HTR-8/SVneo (cell line): Measurements from ENCODE around the gene NKX6-2.
"Not testable (repeated sequence)": the region's sequence is repeated elsewhere in the genome, so short reads cannot be mapped to it uniquely, and the experiment has no call there.

Experiments
- DNase-seq: peaks from one replicate; pipeline ENCODE4 v3.0.0; 2011; ENCODE audit warnings: low spot score, mixed read lengths; ENCODE audit not compliant: insufficient read length
- FAIRE-seq: peaks from 2 replicates; lab custom pipeline; 2011; peaks lifted over from hg19 to GRCh38; lab: Jason Lieb, UNC

Gene NKX6-2

GRCh38 chr10:132785723-132786475 is at the start of gene NKX6-2:
TSS of gene NKX6-2 (minus strand) at chr10:132786147. CDS start at chr10:132785948, 199 bp downstream.
- DNase-seq (no peak), FAIRE-seq (no peak)

GRCh38 chr10:132834891-132835847 is 49.2 kb upstream of the NKX6-2 start:
- DNase-seq (no peak), FAIRE-seq (no peak)

- DNase-seq, result no peak
- FAIRE-seq, result no peak
Measured at GRCh38 chr10:132834311-132834761, 48.4 kb upstream of the NKX6-2 start.

- FAIRE-seq (no peak), DNase-seq (no peak)
Measured at GRCh38 chr10:132833421-132834111, 47.6 kb upstream of the NKX6-2 start.

- no peak for FAIRE-seq
- no peak for DNase-seq
Measured at GRCh38 chr10:132832186-132832969, 46.4 kb upstream of the NKX6-2 start.

- DNase-seq (no peak), FAIRE-seq (no peak)
Measured at GRCh38 chr10:132829403-132829802, 43.5 kb upstream of the NKX6-2 start.

GRCh38 chr10:132828681-132829080 is 42.7 kb upstream of the NKX6-2 start:
- no peak for FAIRE-seq
- DNase-seq, result no peak

DNA sequence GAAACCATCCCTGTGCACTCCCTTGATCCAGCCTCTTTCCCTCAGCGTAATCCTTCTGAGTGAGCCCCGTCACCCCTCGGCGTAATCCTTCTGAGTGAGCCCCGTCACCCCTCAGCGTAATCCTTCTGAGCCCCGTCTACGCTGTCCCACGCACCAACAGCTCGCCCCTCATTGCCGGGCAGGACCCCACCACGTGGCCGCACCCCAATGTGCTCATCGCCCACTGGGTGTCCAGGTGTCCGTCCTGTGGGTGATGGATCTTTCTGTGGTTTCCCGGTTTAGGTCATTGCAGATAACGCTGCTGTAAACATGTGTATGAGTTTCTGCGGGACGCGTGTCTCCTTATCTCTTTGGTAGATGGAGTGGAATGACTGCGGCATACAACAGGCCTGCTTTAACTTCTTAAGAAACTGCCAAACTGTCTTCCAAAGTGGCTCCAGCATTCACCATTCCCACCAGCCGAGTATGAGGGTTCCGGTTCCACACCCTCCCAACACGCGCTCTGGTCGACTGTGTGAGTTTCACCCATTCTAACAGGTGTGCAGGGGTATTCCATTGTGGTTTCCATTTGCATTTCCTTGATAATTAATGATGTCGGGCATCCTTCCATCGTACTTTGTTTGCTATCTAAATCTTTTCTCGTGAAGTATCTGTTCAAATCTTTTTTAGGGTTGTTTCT is 42.1 kb upstream of the NKX6-2 start:
- FAIRE-seq (no peak), DNase-seq (no peak)

DNA sequence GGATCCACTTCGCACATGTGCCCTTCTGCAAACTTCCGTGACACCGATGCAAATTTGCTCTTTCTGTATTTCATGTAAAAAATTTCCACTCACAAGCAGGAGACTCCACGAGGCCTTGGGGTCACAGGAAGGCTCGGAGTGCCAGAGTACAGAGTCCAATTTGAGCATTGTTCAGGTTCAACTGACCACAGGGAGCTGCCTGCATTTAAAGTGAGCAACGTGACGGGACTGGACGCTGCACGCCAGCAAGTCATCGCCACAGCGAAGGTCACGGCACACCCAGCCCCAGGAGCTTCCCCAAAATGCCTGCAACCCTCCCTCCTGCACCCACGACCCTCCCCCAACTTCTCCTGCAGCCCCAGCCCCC is 41.5 kb upstream of the NKX6-2 start:
- DNase-seq (no peak), FAIRE-seq (no peak)

DNA sequence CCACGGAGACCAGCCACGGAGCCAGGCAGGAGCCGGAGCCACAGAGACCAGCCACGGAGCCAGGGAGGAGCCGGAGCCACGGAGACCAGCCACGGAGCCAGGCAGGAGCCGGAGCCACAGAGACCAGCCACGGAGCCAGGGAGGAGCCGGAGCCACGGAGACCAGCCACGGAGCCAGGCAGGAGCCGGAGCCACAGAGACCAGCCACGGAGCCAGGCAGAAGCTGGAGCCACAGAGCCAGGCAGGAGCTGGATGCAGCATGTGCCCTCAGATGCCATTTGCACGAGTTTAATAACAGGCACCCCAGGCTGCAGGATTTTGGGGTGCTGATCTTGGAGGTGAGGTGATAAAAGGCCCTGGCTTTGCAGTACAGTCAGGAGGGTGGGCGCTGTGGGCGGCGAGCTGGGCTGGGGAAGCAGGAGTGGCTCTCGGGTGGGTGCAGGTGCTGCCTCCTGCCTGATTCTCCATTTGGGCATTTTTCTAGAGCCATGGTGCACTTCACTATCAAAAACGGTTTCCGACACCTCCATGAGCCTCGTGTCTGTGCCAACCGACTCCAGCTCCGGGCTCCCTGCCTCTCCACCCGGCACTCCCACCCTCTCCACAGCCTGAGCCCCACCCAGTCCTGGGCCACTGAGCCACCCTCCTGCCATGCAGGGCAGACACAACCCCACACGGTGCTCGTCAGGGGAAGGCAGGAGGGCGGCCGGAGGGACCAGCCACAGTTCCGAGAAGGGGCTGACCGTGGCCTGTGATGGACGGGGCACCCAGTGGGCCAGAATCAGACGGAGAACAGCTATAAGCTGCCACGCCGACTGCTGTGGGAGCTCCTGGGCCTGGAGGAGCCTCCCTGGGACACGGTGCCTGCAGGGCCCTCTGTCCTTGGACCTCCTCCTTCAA is 40.8 kb upstream of the NKX6-2 start:
- no peak for FAIRE-seq
- no peak for DNase-seq

DNA sequence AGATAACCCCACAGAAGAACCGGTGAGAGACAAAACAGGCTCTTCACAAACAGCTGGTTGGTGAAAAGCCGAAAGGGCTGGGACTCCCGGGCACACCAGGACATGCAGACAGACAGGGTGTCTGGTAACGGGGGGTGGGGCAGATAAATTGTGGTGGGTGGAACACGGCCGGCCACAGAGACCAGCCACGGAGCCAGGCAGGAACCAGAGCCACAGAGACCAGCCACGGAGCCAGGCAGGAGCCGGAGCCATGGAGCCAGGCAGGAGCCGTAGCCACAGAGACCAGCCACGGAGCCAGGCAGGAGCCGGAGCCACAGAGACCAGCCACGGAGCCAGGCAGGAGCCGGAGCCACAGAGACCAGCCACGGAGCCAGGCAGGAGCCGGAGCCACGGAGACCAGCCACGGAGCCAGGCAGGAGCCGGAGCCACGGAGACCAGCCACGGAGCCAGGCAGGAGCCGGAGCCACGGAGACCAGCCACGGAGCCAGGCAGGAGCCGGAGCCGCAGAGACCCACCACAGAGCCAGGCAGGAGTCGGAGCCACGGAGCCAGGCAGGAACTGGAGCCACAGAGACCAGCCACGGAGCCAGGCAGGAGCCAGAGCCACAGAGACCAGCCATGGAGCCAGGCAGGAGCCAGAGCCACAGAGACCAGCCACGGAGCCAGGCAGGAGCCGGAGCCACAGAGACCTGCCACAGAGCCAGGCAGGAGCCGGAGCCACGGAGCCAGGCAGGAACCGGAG is 40.0 kb upstream of the NKX6-2 start:
- not testable (repeated sequence) for DNase-seq, FAIRE-seq

GRCh38 chr10:132820056-132820455 is 34.1 kb upstream of the NKX6-2 start:
- FAIRE-seq (no peak), DNase-seq (no peak)

DNA sequence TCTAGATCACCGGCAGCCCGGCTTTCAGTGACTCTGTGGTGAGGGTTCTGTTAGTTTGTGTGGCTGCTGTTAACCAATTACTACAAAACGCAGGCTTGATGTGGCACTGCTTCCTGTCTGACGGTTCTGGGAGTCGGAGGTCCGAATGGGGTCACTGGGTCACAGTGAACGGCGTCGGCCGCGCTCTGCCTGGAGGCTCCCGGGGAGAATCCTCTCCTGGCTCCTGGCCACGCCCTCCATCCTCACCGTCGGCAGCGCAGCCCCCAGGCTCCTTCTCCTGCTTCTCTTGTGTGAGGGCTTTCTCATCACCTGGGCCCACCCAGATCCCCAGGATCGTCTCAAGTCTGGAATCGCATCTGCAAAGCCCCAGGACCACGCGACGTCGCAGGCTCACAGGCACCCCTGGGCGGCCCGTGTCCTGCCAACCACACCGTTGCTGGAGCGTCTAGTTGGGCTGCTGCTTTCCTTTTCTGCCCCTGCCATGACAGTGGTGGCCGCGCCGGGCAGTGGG is 31.8 kb upstream of the NKX6-2 start:
- no peak for FAIRE-seq

DNA sequence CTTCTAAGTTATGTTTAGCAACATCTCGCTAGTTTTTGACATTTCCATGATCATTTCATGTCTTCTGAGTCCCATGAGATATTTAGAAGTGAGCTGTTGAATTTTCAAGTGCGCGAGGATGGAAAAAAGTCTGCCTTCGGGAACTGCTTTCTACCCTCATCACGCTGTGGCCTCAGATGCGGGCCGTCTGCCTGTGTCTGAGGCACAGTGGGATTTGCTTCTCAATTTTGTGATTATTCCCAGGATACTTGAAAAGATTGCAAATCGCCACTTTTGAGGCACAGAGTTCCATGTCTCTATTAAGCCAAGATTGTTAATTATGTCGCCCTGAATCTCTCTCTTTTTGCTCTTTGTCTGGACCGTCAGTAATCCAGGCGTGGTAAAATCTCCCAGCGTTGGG is 30.8 kb upstream of the NKX6-2 start:
- no peak for FAIRE-seq
- DNase-seq, result no peak

More for the DNA sequence above, 31.8 kb upstream of the NKX6-2 start:
- no peak for DNase-seq

GRCh38 chr10:132815168-132815857 is 29.4 kb upstream of the NKX6-2 start:
- no peak for FAIRE-seq

GRCh38 chr10:132814469-132814856 is 28.5 kb upstream of the NKX6-2 start:
- FAIRE-seq (no peak), DNase-seq (no peak)

More at GRCh38 chr10:132815168-132815857, 29.4 kb upstream of the NKX6-2 start:
- no peak for DNase-seq
